NT2/D1 (cell line): ENCODE measurements around the gene PCDH18.

Source experiments
- YY1 ChIP-seq: IDR thresholded peaks from 2 replicates; pipeline ENCODE4 v1.6.1; 2011; ENCODE audit not compliant: insufficient read length, insufficient read depth
- ZNF274 ChIP-seq: IDR thresholded peaks from 2 replicates; pipeline ENCODE4 v1.6.1; 2011; ENCODE audit warnings: mild to moderate bottlenecking, low read depth, low read length

DNA sequence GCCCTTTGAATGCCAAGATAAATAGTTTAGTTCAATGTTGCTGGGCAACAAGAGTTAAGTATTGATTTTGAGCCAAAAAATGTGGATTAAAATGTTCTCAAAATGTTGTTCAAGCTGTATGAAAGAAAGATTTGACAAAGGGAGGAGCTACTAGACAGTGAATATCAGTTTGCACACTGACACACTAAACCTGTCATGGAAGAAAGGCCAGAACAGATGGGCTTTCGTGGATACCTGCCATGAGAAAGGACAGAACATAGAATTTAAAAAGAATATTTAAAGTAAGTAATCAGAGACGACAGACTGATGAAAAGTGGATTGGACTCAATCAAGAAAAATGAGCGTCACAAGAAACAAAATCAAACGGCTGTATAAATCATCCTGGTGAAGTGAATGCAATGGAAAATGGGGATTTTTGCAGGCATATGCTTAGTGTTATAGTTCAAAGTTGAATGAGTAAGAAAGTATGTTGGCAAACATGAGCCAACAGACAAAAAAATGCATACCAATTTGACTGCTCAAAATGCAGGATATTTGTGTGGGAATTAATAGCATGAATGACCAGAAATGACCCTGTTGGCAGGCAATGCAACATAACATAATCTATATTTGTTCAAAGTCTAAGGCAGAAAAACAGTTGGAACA lies 7.4 kb downstream of the PCDH18 start:
- no peak for TF ChIP-seq YY1
- TF ChIP-seq ZNF274 = no peak
